ENCODE data around the gene ALK.

ALK gene

GRCh38 chr2:29583548-29584156, 337.7 kb downstream of the ALK start:
- DNase-seq (ENCODE audit: low read depth in 2 of 2, low spot score in 1 of 2): no peak

- DNase-seq (ENCODE audit: low read depth in 2 of 2, low spot score in 1 of 2): no peak
These were observed 338.3 kb downstream of the ALK start for GRCh38 chr2:29583104-29583503.

- no peak for DNase-seq (ENCODE audit: low read depth in 2 of 2, low spot score in 1 of 2)
These were observed 339.3 kb downstream of the ALK start for GRCh38 chr2:29582062-29582461.

- DNase-seq (ENCODE audit: low read depth in 2 of 2, low spot score in 1 of 2): no peak
These were observed 341.2 kb downstream of the ALK start for GRCh38 chr2:29580223-29580622.

GRCh38 chr2:29579495-29580169, 341.8 kb downstream of the ALK start:
- no peak for DNase-seq (ENCODE audit: low read depth in 2 of 2, low spot score in 1 of 2)

GRCh38 chr2:29578084-29578598, 343.2 kb downstream of the ALK start:
- DNase-seq (ENCODE audit: low read depth in 2 of 2, low spot score in 1 of 2): no peak

GRCh38 chr2:29576231-29576630, 345.2 kb downstream of the ALK start:
- DNase-seq (ENCODE audit: low read depth in 2 of 2, low spot score in 1 of 2): no peak

GRCh38 chr2:29575370-29575890, 346.0 kb downstream of the ALK start:
- no peak for DNase-seq (ENCODE audit: low read depth in 2 of 2, low spot score in 1 of 2)

- DNase-seq (ENCODE audit: low read depth in 2 of 2, low spot score in 1 of 2): no peak
These were observed 347.8 kb downstream of the ALK start for GRCh38 chr2:29573612-29574011.

GRCh38 chr2:29573147-29573546, 348.2 kb downstream of the ALK start:
- DNase-seq (ENCODE audit: low read depth in 2 of 2, low spot score in 1 of 2): no peak

GRCh38 chr2:29570539-29570938, 350.8 kb downstream of the ALK start:
- DNase-seq (ENCODE audit: low read depth in 2 of 2, low spot score in 1 of 2): no peak

- no peak for DNase-seq (ENCODE audit: low read depth in 2 of 2, low spot score in 1 of 2)
These were observed 353.4 kb downstream of the ALK start for GRCh38 chr2:29567906-29568520.

GRCh38 chr2:29563697-29564096, 357.7 kb downstream of the ALK start:
- DNase-seq (ENCODE audit: low read depth in 2 of 2, low spot score in 1 of 2): no peak

- DNase-seq (ENCODE audit: low read depth in 2 of 2, low spot score in 1 of 2): no peak
These were observed 358.5 kb downstream of the ALK start for GRCh38 chr2:29562896-29563295.

GRCh38 chr2:29562319-29562718, 359.1 kb downstream of the ALK start:
- DNase-seq (ENCODE audit: low read depth in 2 of 2, low spot score in 1 of 2): no peak

GRCh38 chr2:29561628-29562027, 359.8 kb downstream of the ALK start:
- DNase-seq (ENCODE audit: low read depth in 2 of 2, low spot score in 1 of 2): no peak

GRCh38 chr2:29561181-29561580, 360.2 kb downstream of the ALK start:
- DNase-seq (ENCODE audit: low read depth in 2 of 2, low spot score in 1 of 2): no peak

GRCh38 chr2:29560566-29560965, 360.8 kb downstream of the ALK start:
- DNase-seq (ENCODE audit: low read depth in 2 of 2, low spot score in 1 of 2): no peak

- DNase-seq (ENCODE audit: low read depth in 2 of 2, low spot score in 1 of 2): no peak
These were observed 361.4 kb downstream of the ALK start for GRCh38 chr2:29560030-29560429.

GRCh38 chr2:29559578-29559977, 361.8 kb downstream of the ALK start:
- DNase-seq (ENCODE audit: low read depth in 2 of 2, low spot score in 1 of 2): no peak

GRCh38 chr2:29558097-29558496, 363.3 kb downstream of the ALK start:
- DNase-seq (ENCODE audit: low read depth in 2 of 2, low spot score in 1 of 2): no peak

- no peak for DNase-seq (ENCODE audit: low read depth in 2 of 2, low spot score in 1 of 2)
These were observed 364.1 kb downstream of the ALK start for GRCh38 chr2:29557268-29557667.
